RWPE2 (cell line): ENCODE results near the gene DNAH2.
A peak's percentile ranks its signal among the peaks of the same experiment; 100 is the strongest.

Source experiments
- ATAC-seq: fragments of 200-7000 bp; cut with Tn5 transposase; 3 replicates; pipeline ENCODE4 v1.9.1; 2021; ENCODE audit warnings: low read depth
- DNase-seq: peaks from one replicate; pipeline ENCODE4 v3.0.0-alpha.2; 2020; ENCODE audit warnings: low spot score
- H3K27ac ChIP-seq: fragments of 450-650 bp; 2 replicates; pipeline ENCODE4 v1.5.1; 2017; ENCODE audit warnings: mild to moderate bottlenecking; ENCODE audit not compliant: poor library complexity, severe bottlenecking
- H3K27me3 ChIP-seq: fragments of 250-450 bp; sonication (Bioruptor Pico); 2 replicates; pipeline ENCODE4 v1.5.1; 2021; ENCODE audit warnings: mild to moderate bottlenecking, moderate library complexity; ENCODE audit not compliant: insufficient read depth, poor library complexity, severe bottlenecking
- H3K36me3 ChIP-seq: fragments of 250-450 bp; sonication (Bioruptor Pico); 2 replicates; pipeline ENCODE4 v1.5.1; 2020; ENCODE audit warnings: low read depth, mild to moderate bottlenecking, moderate library complexity
- H3K4me1 ChIP-seq: fragments of 250-450 bp; sonication (Bioruptor Pico); 2 replicates; pipeline ENCODE4 v1.5.1; 2021; ENCODE audit warnings: mild to moderate bottlenecking, moderate library complexity; ENCODE audit not compliant: insufficient read depth, poor library complexity, severe bottlenecking
- H3K4me3 ChIP-seq: fragments of 250-450 bp; sonication (Bioruptor Pico); 2 replicates; pipeline ENCODE4 v1.5.1; 2021; ENCODE audit warnings: mild to moderate bottlenecking, moderate library complexity; ENCODE audit not compliant: severe bottlenecking
- H3K9me3 ChIP-seq: fragments of 250-450 bp; sonication (Bioruptor Pico); 2 replicates; pipeline ENCODE4 v1.5.1; 2021; ENCODE audit warnings: mild to moderate bottlenecking, moderate library complexity; ENCODE audit not compliant: severe bottlenecking
- CTCF ChIP-seq: fragments of 450-650 bp; IDR thresholded peaks from one replicate; pipeline ENCODE4 v1.5.1; 2017; ENCODE audit warnings: mild to moderate bottlenecking, moderate library complexity; ENCODE audit not compliant: poor library complexity, severe bottlenecking

The DNAH2 gene

GRCh38 chr17:7836596-7837407 lies 119.3 kb downstream of the DNAH2 start:
- TF ChIP-seq CTCF, result no peak
- peaks cover 21% of the 10 kb centered on the region for H3K4me1 ChIP-seq

GRCh38 chr17:7837408-7838088 lies 120.0 kb downstream of the DNAH2 start:
- Histone ChIP-seq H3K27ac (peak overlapping the region; percentile 92), H3K4me3 (peak overlapping the region; percentile 58), H3K27me3 (no peaks in the 10 kb centered on the region), H3K4me1 (peaks cover 21% of the 10 kb centered on the region), H3K9me3 (no peaks in the 10 kb centered on the region), H3K36me3 (peaks cover 12% of the 10 kb centered on the region)
- no peak for TF ChIP-seq CTCF
- ATAC-seq, result no peak
- DNase-seq, result no peak

More at GRCh38 chr17:7836596-7837407, 119.3 kb downstream of the DNAH2 start:
- DNase-seq (no peak), ATAC-seq (no peak)
- peak overlapping the region; percentile 92 for H3K27ac ChIP-seq
- H3K36me3 ChIP-seq, result peaks cover 12% of the 10 kb centered on the region
- H3K9me3 ChIP-seq, result no peaks in the 10 kb centered on the region
- peak overlapping the region; percentile 58 for H3K4me3 ChIP-seq
- H3K27me3 ChIP-seq, result no peaks in the 10 kb centered on the region

- no peak for DNase-seq
- H3K27me3 ChIP-seq, result no peaks in the 10 kb centered on the region
- TF ChIP-seq CTCF, result no peak
- H3K4me1 ChIP-seq, result peaks cover 21% of the 10 kb centered on the region
- ATAC-seq, result no peak
- peak overlapping the region; percentile 58 for H3K4me3 ChIP-seq
- no peaks in the 10 kb centered on the region for H3K9me3 ChIP-seq
- H3K36me3 ChIP-seq, result peaks cover 12% of the 10 kb centered on the region
- H3K27ac ChIP-seq, result peak overlapping the region; percentile 97
Measured at GRCh38 chr17:7838090-7839075, 120.8 kb downstream of the DNAH2 start.

GRCh38 chr17:7839190-7839875 lies 121.8 kb downstream of the DNAH2 start:
- peaks cover 12% of the 10 kb centered on the region for H3K36me3 ChIP-seq
- no peaks in the 10 kb centered on the region for H3K9me3 ChIP-seq
- no peak for ATAC-seq
- TF ChIP-seq CTCF, result no peak
- no peak for DNase-seq
- peaks cover 21% of the 10 kb centered on the region for H3K4me1 ChIP-seq
- no peaks in the 10 kb centered on the region for H3K27me3 ChIP-seq
- no peak overlapping the region for H3K4me3 ChIP-seq
- H3K27ac ChIP-seq, result peak overlapping the region; percentile 97
